ENCODE data around the gene HPGDS. TPM values are rescaled to one million over a fixed set of nuclear protein-coding genes. Genes with fewer than 3 reads are reported as not detected.
"Not testable (repeated sequence)": the region's sequence is repeated elsewhere in the genome, so short reads cannot be mapped to it uniquely, and the experiment has no call there.

The HPGDS gene
- total RNA-seq, 2 donors from 2014 or later = 0.63 TPM; not detected in 1

DNA sequence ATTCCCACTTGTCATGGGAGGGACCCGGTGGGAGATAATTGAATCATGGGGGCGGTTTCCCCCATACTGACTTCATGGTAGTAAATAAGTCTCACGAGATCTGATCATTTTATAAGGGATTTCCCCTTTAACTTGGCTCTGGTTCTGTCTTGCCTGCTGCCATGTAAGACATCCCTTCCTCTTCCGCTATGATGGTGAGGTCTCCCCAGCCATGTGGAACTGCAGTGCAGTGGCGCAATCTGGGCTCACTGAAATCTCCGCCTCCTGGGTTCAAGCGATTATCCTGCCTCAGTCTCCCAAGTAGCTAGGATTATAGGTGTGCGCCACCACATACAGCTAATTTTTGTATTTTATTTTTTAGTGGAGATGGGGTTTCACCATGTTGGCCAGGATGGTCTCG is 2.9 kb downstream of the HPGDS start:
- no peaks in the 10 kb centered on the region for H3K9me3 ChIP-seq
- TF ChIP-seq, protein P1, sequence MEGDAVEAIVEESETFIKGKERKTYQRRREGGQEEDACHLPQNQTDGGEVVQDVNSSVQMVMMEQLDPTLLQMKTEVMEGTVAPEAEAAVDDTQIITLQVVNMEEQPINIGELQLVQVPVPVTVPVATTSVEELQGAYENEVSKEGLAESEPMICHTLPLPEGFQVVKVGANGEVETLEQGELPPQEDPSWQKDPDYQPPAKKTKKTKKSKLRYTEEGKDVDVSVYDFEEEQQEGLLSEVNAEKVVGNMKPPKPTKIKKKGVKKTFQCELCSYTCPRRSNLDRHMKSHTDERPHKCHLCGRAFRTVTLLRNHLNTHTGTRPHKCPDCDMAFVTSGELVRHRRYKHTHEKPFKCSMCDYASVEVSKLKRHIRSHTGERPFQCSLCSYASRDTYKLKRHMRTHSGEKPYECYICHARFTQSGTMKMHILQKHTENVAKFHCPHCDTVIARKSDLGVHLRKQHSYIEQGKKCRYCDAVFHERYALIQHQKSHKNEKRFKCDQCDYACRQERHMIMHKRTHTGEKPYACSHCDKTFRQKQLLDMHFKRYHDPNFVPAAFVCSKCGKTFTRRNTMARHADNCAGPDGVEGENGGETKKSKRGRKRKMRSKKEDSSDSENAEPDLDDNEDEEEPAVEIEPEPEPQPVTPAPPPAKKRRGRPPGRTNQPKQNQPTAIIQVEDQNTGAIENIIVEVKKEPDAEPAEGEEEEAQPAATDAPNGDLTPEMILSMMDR (IDR thresholded peaks at IDR 0.05) = no peak
- H3K4me3 ChIP-seq = no peak overlapping the region
- H3K27me3 ChIP-seq = no peaks in the 10 kb centered on the region
- no peak for DNase-seq (ENCODE audit: low spot score)
- H3K36me3 ChIP-seq = no peaks in the 10 kb centered on the region
- no peak overlapping the region for H3K27ac ChIP-seq
- no peaks in the 10 kb centered on the region for H3K4me1 ChIP-seq

GRCh38 chr4:94338681-94339351 is 3.8 kb downstream of the HPGDS start:
- Histone ChIP-seq H3K4me3 (no peak overlapping the region), H3K27me3 (no peaks in the 10 kb centered on the region), H3K27ac (no peak overlapping the region), H3K9me3 (no peaks in the 10 kb centered on the region), H3K36me3 (no peaks in the 10 kb centered on the region), H3K4me1 (no peaks in the 10 kb centered on the region)
- DNase-seq (ENCODE audit: low spot score) = no peak
- TF ChIP-seq, protein P1 (IDR thresholded peaks at IDR 0.05) = no peak

GRCh38 chr4:94336791-94337190 is 5.8 kb downstream of the HPGDS start:
- not testable (repeated sequence) for H3K4me1 ChIP-seq; H3K9me3 ChIP-seq; H3K36me3 ChIP-seq; H3K27me3 ChIP-seq; H3K4me3 ChIP-seq; DNase-seq (ENCODE audit: low spot score); H3K27ac ChIP-seq

DNA sequence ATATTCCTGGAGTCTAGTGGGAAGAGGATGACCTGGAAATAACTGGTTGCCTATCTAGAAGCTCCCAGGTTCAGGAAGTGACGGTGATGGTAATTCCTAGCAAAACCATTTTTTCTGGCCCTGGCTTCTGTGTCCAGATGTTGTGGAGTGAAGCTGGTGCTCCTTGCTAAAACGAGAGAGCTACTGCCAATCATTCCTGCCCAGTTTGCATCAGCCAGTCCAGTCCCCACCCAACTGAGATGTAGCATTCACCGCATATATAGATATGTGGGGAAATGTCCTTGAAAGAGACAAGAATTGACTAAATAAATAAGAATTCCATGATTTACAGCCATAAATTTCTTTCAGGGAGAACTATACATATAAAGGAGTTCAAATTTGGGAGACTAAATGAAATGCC is 6.3 kb downstream of the HPGDS start:
- Histone ChIP-seq H3K36me3 (no peaks in the 10 kb centered on the region), H3K27ac (no peak overlapping the region), H3K4me1 (no peaks in the 10 kb centered on the region), H3K27me3 (no peaks in the 10 kb centered on the region), H3K4me3 (no peak overlapping the region), H3K9me3 (no peaks in the 10 kb centered on the region)
- no peak for DNase-seq (ENCODE audit: low spot score)
- TF ChIP-seq, protein P1 (IDR thresholded peaks at IDR 0.05) = no peak

- H3K4me3 ChIP-seq = no peak overlapping the region
- no peak overlapping the region for H3K27ac ChIP-seq
- H3K4me1 ChIP-seq = no peaks in the 10 kb centered on the region
- H3K27me3 ChIP-seq = no peaks in the 10 kb centered on the region
- no peak for DNase-seq (ENCODE audit: low spot score)
- no peaks in the 10 kb centered on the region for H3K9me3 ChIP-seq
- H3K36me3 ChIP-seq = no peaks in the 10 kb centered on the region
- TF ChIP-seq, protein P1 (IDR thresholded peaks at IDR 0.05) = no peak
Observed at GRCh38 chr4:94334962-94335361, 7.7 kb downstream of the HPGDS start.

GRCh38 chr4:94334476-94334875 is 8.2 kb downstream of the HPGDS start:
- Histone ChIP-seq H3K27me3 (no peaks in the 10 kb centered on the region), H3K36me3 (no peaks in the 10 kb centered on the region), H3K4me1 (no peaks in the 10 kb centered on the region), H3K9me3 (no peaks in the 10 kb centered on the region), H3K27ac (no peak overlapping the region), H3K4me3 (no peak overlapping the region)
- TF ChIP-seq, protein P1 (IDR thresholded peaks at IDR 0.05) = no peak
- DNase-seq (ENCODE audit: low spot score) = no peak

Measured in right atrium auricular region (tissue), 2 donors.